ENCODE measurements around the gene TCF20. TPM values are rescaled to one million over a fixed set of nuclear protein-coding genes. Genes with fewer than 3 reads are reported as not detected.

Gene TCF20
- total RNA-seq, 4 donors from 2014 or later: 26.0 to 47.9 (median 41.8) TPM

DNA sequence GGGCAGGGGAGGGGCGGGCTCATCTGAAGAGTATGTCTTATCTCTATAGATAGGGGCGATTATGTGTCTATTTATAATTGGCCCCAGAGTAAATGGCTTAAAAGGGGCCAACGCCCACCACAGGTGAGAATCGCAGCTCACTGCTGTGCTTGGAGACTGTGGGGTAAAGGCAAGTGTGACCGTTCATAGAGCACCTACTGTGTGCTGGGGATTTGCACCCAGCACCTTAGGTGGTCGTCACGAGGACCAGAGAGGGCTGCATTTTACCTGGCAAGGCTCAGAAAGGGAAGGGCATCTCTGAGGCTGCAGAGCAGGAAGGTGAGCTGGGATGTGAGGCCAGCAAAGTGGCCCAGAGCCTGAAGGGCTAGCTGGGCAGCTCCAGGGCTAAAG is 13.7 kb upstream of the TCF20 start:
- no peak for ATAC-seq

GRCh38 chr22:42283278-42284201 is 13.1 kb upstream of the TCF20 start:
- Histone ChIP-seq H3K27me3 (peaks cover 28% of the 10 kb centered on the region), H3K9me3 (no peaks in the 10 kb centered on the region), H3K4me3 (peak overlapping the region in 1 of 2 donors; percentile 53), H3K27ac (peak overlapping the region in 1 of 4 donors; percentile 41), H3K4me1 (peaks cover 0 to 25% (median 10%) of the 10 kb centered on the region in 3 donors), H3K36me3 (no peaks in the 10 kb centered on the region)
- ATAC-seq: peak; percentile 46
- 2 to 5% methylated on average over 8 of the region's 72 CpGs for WGBS, 2 donors (ENCODE audit: low coverage in 1 of 2)
- TF ChIP-seq CTCF (IDR thresholded peaks at IDR 0.05) (no peak), POLR2A (IDR thresholded peaks at IDR 0.05) (no peak), EP300 (IDR thresholded peaks at IDR 0.05) (no peak)

More for the DNA sequence above, 13.7 kb upstream of the TCF20 start:
- 18 to 40% methylated on average over 1 to 3 of the region's 7 CpGs for WGBS, 2 donors (ENCODE audit: low coverage in 1 of 2)
- Histone ChIP-seq H3K27ac (no peak overlapping the region), H3K9me3 (no peaks in the 10 kb centered on the region), H3K4me3 (peak overlapping the region in 1 of 2 donors; percentile 53), H3K36me3 (no peaks in the 10 kb centered on the region), H3K27me3 (peaks cover 28% of the 10 kb centered on the region), H3K4me1 (peaks cover 0 to 25% (median 10%) of the 10 kb centered on the region in 3 donors)
- TF ChIP-seq POLR2AphosphoS5 (IDR thresholded peaks at IDR 0.05): no peak
- no peak for TF ChIP-seq POLR2A (IDR thresholded peaks at IDR 0.05)
- no peak for TF ChIP-seq EP300 (IDR thresholded peaks at IDR 0.05)
- no peak for TF ChIP-seq CTCF (IDR thresholded peaks at IDR 0.05)

DNA sequence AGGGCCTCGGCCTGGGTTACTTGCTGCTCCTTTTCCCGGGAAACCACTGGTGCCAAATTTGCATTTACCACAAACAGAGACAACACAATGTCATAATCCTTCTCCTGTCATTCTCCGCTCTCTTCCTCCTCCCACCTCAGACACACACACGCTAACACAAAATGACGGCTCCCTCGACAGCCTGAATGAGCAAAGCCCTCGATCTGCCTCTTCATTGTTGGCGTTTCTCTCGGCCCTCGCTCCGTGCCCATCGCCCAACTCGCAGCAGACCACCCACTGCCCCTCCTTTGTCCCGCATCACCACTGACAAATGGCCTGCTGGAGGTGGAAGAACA is 12.5 kb upstream of the TCF20 start:
- 28 to 48% methylated on average over 11 of the region's 14 CpGs for WGBS, 2 donors (ENCODE audit: low coverage in 1 of 2)
- no peak for TF ChIP-seq CTCF (IDR thresholded peaks at IDR 0.05)
- TF ChIP-seq POLR2AphosphoS5 (IDR thresholded peaks at IDR 0.05): no peak
- TF ChIP-seq EP300 (IDR thresholded peaks at IDR 0.05): no peak
- no peak for TF ChIP-seq POLR2A (IDR thresholded peaks at IDR 0.05)
- peak; percentile 9 for ATAC-seq
- peaks cover 28% of the 10 kb centered on the region for H3K27me3 ChIP-seq
- peak overlapping the region in 1 of 2 donors; percentile 53 for H3K4me3 ChIP-seq
- H3K27ac ChIP-seq: peak overlapping the region in 1 of 4 donors; percentile 41
- H3K9me3 ChIP-seq: no peaks in the 10 kb centered on the region
- peaks cover 0 to 25% (median 10%) of the 10 kb centered on the region in 3 donors for H3K4me1 ChIP-seq
- H3K36me3 ChIP-seq: no peaks in the 10 kb centered on the region

GRCh38 chr22:42282252-42282942 is 11.9 kb upstream of the TCF20 start:
- no peaks in the 10 kb centered on the region for H3K9me3 ChIP-seq
- TF ChIP-seq CTCF (IDR thresholded peaks at IDR 0.05) (no peak), POLR2A (IDR thresholded peaks at IDR 0.05) (no peak), POLR2AphosphoS5 (IDR thresholded peaks at IDR 0.05) (no peak), EP300 (IDR thresholded peaks at IDR 0.05) (no peak)
- no peak overlapping the region for H3K27ac ChIP-seq
- H3K36me3 ChIP-seq: no peaks in the 10 kb centered on the region
- H3K27me3 ChIP-seq: peaks cover 28% of the 10 kb centered on the region
- 43 to 65% methylated on average over 4 to 7 of the region's 22 CpGs for WGBS, 2 donors (ENCODE audit: low coverage in 1 of 2)
- ATAC-seq: no peak
- peaks cover 0 to 25% (median 10%) of the 10 kb centered on the region in 3 donors for H3K4me1 ChIP-seq
- H3K4me3 ChIP-seq: peak overlapping the region in 1 of 2 donors; percentile 53

Data from gastroesophageal sphincter (tissue), 4 donors.